ENCODE results near the gene ODAD2.

Gene ODAD2

GRCh38 chr10:27833792-27834191, 165.1 kb downstream of the ODAD2 start:
- FAIRE-seq, result no peak

DNA sequence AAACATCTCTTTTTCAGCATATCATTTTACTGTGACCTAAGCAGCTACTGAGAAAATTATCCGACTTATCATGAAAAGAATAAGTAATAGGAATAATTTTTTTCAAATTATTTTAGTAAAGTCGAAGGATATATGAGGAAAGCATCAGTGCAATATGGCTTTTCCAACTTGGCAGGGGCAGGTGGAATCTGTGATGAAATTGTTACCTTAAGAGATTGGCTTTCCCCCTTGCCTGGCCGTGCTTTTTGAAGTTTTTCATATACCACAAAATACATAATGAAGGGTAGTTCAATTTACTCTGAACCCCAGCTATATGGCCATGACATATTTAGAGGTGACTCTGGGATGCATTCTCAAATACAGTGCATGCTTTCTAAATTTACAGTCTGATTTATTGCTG, 166.1 kb downstream of the ODAD2 start:
- no peak for FAIRE-seq

GRCh38 chr10:27826369-27826768, 172.5 kb downstream of the ODAD2 start:
- no peak for FAIRE-seq

GRCh38 chr10:27822301-27822700, 176.6 kb downstream of the ODAD2 start:
- FAIRE-seq, result no peak

GRCh38 chr10:27820637-27821036, 178.2 kb downstream of the ODAD2 start:
- FAIRE-seq, result no peak

DNA sequence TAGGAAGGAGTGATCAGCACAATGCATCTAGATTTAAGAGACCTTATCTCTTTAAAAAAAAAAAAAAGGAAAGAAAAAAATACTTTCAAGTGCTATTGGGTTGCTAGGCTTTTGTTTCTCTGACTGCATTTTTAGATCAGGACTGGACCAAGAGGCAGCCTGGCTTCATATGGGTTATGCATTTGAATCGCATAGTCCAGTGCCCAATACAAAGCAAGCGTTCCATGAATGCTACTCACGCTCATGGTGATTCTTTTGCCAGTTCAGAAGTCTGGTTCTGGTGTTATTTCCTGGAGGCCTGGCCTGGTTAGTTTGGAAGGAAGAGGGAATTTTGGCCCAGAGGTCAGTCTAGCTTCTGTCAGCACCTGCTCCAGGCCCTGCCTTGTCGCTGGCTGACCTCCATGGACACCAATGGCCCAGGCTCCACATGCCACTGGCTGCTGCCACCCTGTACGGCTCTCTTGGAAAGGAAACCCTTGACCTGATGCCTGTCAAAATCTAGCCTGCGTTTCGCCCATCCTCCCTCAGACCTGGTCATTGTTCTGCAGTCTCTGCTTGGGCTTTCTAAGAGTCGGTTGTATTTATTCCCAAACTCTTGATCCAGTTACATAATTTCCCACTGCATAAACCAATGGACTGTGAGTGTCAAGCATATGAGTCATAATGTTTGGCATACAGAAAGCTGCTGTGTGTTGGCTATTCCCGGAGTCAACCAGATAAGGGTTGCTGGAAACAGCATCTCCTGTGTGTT, 178.9 kb downstream of the ODAD2 start:
- FAIRE-seq, result no peak

- FAIRE-seq, result no peak
Measured at GRCh38 chr10:27816320-27816719, 182.6 kb downstream of the ODAD2 start.

DNA sequence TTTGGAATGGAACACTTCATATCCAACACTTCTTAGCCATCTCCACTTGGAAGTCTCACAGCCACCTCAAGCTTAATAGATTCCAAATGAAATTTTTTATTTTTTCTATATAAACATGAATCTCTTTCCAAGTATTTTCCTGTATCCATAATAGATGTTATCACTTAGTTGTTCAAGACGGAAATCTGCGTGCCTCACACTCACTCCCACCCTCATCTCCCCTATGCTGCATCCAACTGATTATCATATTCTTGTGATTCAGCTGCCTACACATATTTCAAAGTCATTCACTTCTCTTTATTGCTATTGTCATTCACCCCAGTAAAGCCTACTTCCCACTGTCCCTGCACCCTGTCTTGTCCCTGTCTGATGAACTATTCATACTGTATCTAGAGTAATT, 183.0 kb downstream of the ODAD2 start:
- FAIRE-seq, result no peak

DNA sequence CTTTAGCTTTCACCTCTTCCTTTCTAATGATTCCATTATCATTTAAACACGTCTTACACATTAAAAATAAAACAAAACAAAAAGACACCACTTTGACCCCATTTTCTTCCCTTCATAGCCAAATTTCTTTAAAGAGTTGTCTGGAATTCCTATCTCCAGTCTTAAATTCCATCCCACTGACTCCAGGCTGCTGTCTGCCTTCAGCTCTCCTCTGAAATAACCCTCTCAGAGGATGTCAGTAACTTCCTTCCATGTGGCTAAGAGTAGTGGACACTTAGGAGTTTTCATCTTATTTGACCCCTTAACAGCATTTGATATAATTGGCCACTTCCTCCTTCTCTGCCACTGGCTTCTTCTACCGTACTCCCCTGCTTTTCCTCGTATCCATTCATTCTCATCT, 183.6 kb downstream of the ODAD2 start:
- FAIRE-seq, result no peak

DNA sequence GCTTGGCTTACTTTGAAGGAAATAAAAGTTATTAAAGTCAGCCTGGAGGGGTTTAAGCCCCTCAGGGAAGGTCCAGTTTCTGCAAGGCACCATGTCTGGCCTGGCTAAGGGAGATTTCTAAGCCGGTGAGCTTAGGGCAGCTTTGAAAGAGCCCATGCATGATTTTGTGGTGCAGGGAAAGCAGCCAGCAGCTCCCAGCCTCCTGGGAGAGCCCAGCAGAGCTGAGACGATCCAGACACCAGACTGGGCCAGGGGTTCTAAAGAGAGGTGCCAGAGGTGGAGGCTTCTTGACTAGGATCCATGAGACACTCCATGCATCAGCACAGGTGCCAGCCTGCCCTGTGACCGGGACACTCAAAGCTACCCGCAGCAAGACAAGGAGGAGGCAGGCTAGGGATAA, 193.7 kb downstream of the ODAD2 start:
- no peak for FAIRE-seq

DNA sequence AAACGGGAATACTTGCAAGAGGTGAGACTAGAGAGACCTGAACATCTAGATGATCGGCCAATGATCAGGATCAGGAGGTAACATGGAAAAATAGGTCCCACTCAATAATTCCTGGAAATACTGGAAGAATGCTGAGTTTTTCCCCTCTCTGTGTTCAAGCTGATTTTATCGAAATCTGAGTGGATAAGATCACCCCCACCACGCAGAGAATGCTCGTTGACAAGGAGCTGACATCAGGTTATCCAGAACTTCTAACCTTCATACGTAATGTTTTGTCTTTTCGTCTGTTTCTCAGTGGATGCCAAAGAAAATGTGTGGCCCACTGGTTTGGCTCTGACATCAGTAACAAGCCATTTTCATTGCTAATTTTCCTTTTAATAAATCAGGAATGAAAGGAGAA, 194.7 kb downstream of the ODAD2 start:
- FAIRE-seq, result no peak

DNA sequence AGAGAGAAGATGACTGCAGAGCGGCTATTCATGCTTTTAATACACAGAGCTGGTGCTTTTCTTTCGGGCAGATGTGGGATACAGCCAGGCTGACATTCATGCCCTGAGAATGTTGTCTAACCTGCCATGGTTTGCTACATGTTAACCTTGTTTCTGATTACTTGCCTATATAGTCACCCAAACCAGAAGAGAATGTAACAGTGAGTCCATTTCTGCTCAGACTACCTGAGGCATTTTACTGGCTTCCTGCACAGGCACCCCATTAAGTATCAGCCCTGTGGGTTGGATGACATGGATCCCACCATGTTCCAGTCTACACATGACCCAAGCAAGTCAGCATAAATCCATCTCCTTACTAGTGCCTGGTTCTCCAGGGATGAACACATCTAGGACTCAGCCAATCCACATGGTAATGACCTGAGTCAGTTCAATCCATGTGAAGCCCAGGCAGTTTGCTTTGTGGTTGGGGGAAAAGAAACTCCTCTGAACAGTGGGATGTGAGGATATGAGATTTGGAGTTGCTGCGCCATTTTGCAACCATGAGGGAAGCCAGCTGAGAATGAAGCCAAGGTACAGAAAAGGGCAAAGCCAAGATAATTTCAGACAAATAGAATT, 197.6 kb downstream of the ODAD2 start:
- FAIRE-seq, result no peak

DNA sequence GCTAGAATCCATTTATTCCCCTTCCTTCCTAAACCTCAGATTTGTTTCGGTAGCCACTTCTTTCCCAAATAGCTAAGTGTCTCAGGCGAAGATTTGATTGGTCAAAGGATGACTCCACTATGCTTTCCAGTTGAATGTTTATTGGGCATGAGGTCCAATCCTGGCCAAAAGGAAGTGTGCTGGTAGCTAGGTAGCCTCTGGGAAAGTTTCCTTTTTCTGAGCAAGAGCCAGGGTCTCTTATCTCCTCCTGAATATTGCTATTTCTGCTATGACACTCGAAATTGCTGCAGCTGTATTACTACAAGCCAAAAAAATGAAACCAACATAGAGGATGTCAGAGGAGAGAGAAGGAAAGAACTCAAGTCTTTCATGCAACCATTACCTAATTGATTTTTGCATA, 199.8 kb downstream of the ODAD2 start:
- no peak for FAIRE-seq

DNA sequence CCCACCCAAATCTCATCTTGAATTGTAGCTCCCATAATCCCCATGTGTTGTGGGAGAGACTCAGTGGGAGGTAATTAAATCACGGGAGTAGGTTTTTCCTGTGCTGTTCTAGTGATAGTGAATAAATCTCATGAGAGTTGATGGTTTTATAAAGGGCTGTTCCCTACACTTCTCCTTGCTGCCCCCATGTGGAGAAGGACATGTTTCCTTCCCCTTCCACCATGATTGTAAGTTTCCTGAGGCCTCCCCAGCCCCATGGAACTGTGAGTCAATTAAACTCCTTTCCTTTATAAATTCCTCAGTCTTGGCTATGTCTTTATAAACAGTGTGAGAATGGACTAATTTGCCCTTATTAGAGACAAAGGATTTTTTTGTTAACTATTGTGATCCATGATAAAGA, 204.7 kb downstream of the ODAD2 start:
- no peak for FAIRE-seq

GRCh38 chr10:27792216-27792615, 206.7 kb downstream of the ODAD2 start:
- no peak for FAIRE-seq

GRCh38 chr10:27784272-27784671, 214.6 kb downstream of the ODAD2 start:
- no peak for FAIRE-seq

DNA sequence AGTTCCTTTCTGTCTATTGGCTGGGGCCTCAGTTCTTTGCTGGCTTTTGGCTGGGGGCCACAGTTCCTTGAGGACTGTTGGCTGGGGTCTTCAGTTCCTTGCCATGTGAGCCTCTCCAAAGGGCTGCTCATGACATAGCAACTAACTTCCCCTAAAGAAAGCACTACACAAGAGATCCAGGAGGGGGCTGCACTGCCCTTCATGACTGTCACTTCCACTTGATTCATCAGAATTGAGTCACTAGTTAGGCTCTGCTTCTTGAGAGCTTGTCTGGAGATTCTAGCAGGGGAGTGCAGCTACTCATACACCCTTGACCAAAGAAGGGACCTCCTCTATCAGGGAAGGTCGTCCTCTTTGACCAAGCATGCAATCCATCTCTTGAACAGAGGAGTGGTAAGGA, 215.2 kb downstream of the ODAD2 start:
- FAIRE-seq, result no peak

DNA sequence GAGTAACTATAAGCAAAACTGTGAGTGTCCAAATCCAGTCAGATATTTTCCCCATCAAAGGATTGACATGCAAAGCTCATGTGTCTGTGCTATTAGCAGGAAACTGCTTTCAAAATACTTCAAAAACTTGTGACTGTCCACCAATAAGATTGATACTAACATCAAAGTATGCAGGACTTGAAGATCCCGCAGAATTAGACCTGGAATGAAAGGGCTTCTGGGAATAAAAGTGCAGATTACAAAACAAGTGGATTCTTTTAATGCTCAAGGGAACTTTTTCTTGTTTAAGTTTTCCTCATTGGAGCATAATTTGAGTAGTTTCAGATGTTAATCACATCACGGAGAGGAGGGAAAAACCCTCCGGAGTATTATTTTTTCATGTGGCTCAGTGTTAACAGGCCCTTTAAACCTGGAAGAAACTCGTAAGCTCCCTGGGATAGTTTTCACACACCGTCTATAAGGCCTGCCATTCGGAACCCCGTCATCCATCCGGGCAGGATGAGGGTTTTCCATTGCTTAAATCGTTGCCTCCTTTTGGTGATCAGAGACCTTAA, 219.3 kb downstream of the ODAD2 start:
- FAIRE-seq, result no peak

DNA sequence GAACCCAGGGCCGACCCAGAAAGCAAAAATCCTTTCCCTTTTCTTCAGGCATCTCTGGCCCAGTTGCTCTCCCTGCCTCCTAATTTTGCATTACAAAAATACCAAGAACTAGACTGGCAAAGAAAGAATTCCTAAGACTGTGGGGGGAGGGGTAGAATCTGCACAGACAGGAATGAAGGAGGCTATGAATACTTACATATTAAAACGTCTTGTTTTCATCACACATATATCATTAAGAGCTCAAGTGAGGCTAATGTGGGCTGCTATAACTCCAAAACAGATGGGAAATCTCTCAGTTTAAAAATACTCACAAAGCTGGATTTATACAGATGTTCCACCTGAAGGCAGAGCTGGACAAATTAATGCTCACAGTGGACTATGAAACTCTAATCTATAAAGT, 224.0 kb downstream of the ODAD2 start:
- no peak for FAIRE-seq

- no peak for FAIRE-seq
Measured at GRCh38 chr10:27771231-27771630, 227.6 kb downstream of the ODAD2 start.

GRCh38 chr10:27770181-27770580, 228.7 kb downstream of the ODAD2 start:
- FAIRE-seq, result no peak
